SK-N-SH (cell line): ENCODE results near the gene ACP6. TPM values are rescaled to one million over a fixed set of nuclear protein-coding genes. Genes with fewer than 3 reads are reported as not detected.

Experiments used
- CTCF ChIA-PET: fragments of 300-600, 350-600 bp; formaldehyde crosslinking; extraction: SDS; loops from one replicate; lab custom pipeline; 2021; lab: Yijun Ruan, JAX
- POLR2A ChIA-PET: fragments of 350-600 bp; sonication (Branson Sonifier 250); formaldehyde crosslinking; extraction: SDS; loops from one replicate; lab custom pipeline; 2020; ENCODE audit warnings: antibody characterized with exemption, inconsistent platforms; lab: Yijun Ruan, JAX
- DNase-seq: peaks from one replicate; pipeline ENCODE4 v3.0.0; 2012
- H2AFZ ChIP-seq: fragments of 200-600 bp; sonication (generic); 2 replicates; pipeline ENCODE4 v1.8.1; 2016; ENCODE audit warnings: antibody characterized with exemption, mild to moderate bottlenecking, low read depth
- H3F3A ChIP-seq: fragments of 200-600 bp; sonication (generic); replicated peaks from 2 replicates; pipeline ENCODE3; 2016; ENCODE audit warnings: antibody characterized with exemption, mild to moderate bottlenecking; ENCODE audit not compliant: insufficient read depth
- H3K27ac ChIP-seq, 2 experiments: fragments of 200-500 bp in 1 of 2; fragments of 200-600 bp in 1 of 2; sonication (Bioruptor generic) in 1 of 2; sonication (generic), shearing (Covaris generic) in 1 of 2; 2 replicates each; pipeline versions ENCODE4 v1.5.1 to v1.6.1; 2014 to 2016; ENCODE audit warnings: low read depth in 2 of 2, inconsistent platforms in 1 of 2, low read length in 1 of 2, mild to moderate bottlenecking in 1 of 2, mixed read lengths in 1 of 2
- H3K27me3 ChIP-seq: fragments of 200-600 bp; sonication (generic), shearing (Covaris generic); 2 replicates; pipeline ENCODE4 v1.6.1; 2016; ENCODE audit warnings: mixed run types; ENCODE audit not compliant: insufficient read depth
- H3K36me3 ChIP-seq, 2 experiments: fragments of 200-500 bp in 1 of 2; fragments of 200-600 bp in 1 of 2; sonication (Bioruptor generic) in 1 of 2; sonication (generic) in 1 of 2; replicated peaks in 1 of 2; 2 replicates each; pipeline versions ENCODE3 to v1.5.1; 2014 to 2016; ENCODE audit warnings: low read length in 1 of 2, mild to moderate bottlenecking in 1 of 2; ENCODE audit not compliant: insufficient read depth in 2 of 2, control insufficient read depth in 1 of 2
- H3K4me1 ChIP-seq, 2 experiments: fragments of 200-500 bp in 1 of 2; fragments of 200-600 bp in 1 of 2; sonication (Bioruptor generic) in 1 of 2; sonication (generic), shearing (Covaris generic) in 1 of 2; 2 replicates each; pipeline versions ENCODE4 v1.5.1 to v1.6.1; 2014 to 2016; ENCODE audit warnings: low read depth in 1 of 2, low read length in 1 of 2, mixed run types in 1 of 2; ENCODE audit not compliant: insufficient read depth in 2 of 2, control insufficient read depth in 1 of 2
- H3K4me2 ChIP-seq: fragments of 200-600 bp; sonication (generic), shearing (Covaris generic); 2 replicates; pipeline ENCODE4 v1.6.1; 2017; ENCODE audit warnings: mixed run types
- H3K4me3 ChIP-seq, 2 experiments: fragments of 200-500 bp in 1 of 2; fragments of 200-600 bp in 1 of 2; sonication (Bioruptor generic) in 1 of 2; sonication (generic), shearing (Covaris generic) in 1 of 2; 2 replicates each; pipeline versions ENCODE4 v1.5.1 to v1.8.1; 2014 to 2016; ENCODE audit warnings: low read depth in 2 of 2, inconsistent platforms in 1 of 2, low read length in 1 of 2, mild to moderate bottlenecking in 1 of 2, mixed read lengths in 1 of 2, moderate library complexity in 1 of 2
- H3K79me2 ChIP-seq: fragments of 200-600 bp; sonication (generic); 2 replicates; pipeline ENCODE4 v1.8.1; 2017; ENCODE audit warnings: mild to moderate bottlenecking; ENCODE audit not compliant: insufficient read depth
- H3K9ac ChIP-seq: fragments of 200-600 bp; sonication (generic); 2 replicates; pipeline ENCODE4 v1.6.1; 2017; ENCODE audit warnings: mixed run types
- H3K9me2 ChIP-seq: fragments of 200-600 bp; sonication (generic); 2 replicates; pipeline ENCODE4 v1.6.1; 2017; ENCODE audit warnings: mixed run types
- H3K9me3 ChIP-seq: fragments of 200-600 bp; sonication (generic); 2 replicates; pipeline ENCODE4 v1.6.1; 2017; ENCODE audit warnings: mixed run types, mild to moderate bottlenecking, moderate library complexity
- H4K20me1 ChIP-seq: fragments of 200-600 bp; sonication (generic); 2 replicates; pipeline ENCODE4 v1.6.1; 2017; ENCODE audit warnings: mild to moderate bottlenecking, mixed run types; ENCODE audit not compliant: insufficient read depth
- CHD2 ChIP-seq: fragments of 150-350 bp; IDR thresholded peaks from 2 replicates; pipeline ENCODE4 v1.6.1; 2018; ENCODE audit warnings: low read length; ENCODE audit not compliant: partially characterized antibody
- ELF1 ChIP-seq: IDR thresholded peaks from 2 replicates; pipeline ENCODE4 v1.4.0; 2012
- FOXM1 ChIP-seq: IDR thresholded peaks from 2 replicates; pipeline ENCODE4 v1.4.0; 2012; ENCODE audit warnings: low read depth, mild to moderate bottlenecking
- MEF2A ChIP-seq: IDR thresholded peaks from 2 replicates; pipeline ENCODE4 v1.4.0; 2012; ENCODE audit warnings: low read depth, borderline replicate concordance
- MXI1 ChIP-seq: IDR thresholded peaks from 2 replicates; pipeline ENCODE4 v1.6.1; 2012; ENCODE audit warnings: mild to moderate bottlenecking, low read depth, low read length, improper control_type of control experiment
- POLR2AphosphoS5 ChIP-seq: IDR thresholded peaks from 2 replicates; pipeline ENCODE4 v1.6.1; 2012; ENCODE audit warnings: low read depth, low read length
- RXRA ChIP-seq: IDR thresholded peaks from 2 replicates; pipeline ENCODE4 v1.4.0; 2012; ENCODE audit warnings: low read depth, mild to moderate bottlenecking, borderline replicate concordance
- WGBS: methylation state at CpG from one replicate; pipeline ENCODE4 v1.1.6; 2017; ENCODE audit warnings: low lambda C conversion rate; 5-methylcytosine and 5-hydroxymethylcytosine counted together
- polyA plus RNA-seq, 3 experiments: library from polyadenylated mRNA; depleted of rRNA; stranded (reverse); fragments of >200 nt; gene quantifications; 2 replicates each; pipeline ENCODE4 v1.2.3, GENCODE V29; 2012
- TF ChIP-seq, protein P1 (sequence below): fragments of 200-600 bp; sonication (generic); IDR thresholded peaks from 2 replicates; pipeline ENCODE4 v1.6.1; 2017; ENCODE audit warnings: antibody characterized with exemption, mild to moderate bottlenecking, moderate library complexity
- TF ChIP-seq, protein P2 (sequence below): IDR thresholded peaks from 2 replicates; pipeline ENCODE4 v1.4.0; 2012; ENCODE audit warnings: low read depth
- TF ChIP-seq, protein P3 (sequence below): fragments of 150-350 bp; IDR thresholded peaks from 2 replicates; pipeline ENCODE4 v1.6.1; 2017; ENCODE audit warnings: antibody characterized with exemption, low read length, low read depth, borderline replicate concordance
- TF ChIP-seq, protein P4 (sequence below): IDR thresholded peaks from 2 replicates; pipeline ENCODE4; 2012
- TF ChIP-seq, protein P5 (sequence below): IDR thresholded peaks from 2 replicates; pipeline ENCODE4 v1.6.1; 2012; ENCODE audit warnings: mild to moderate bottlenecking, low read depth, low read length, moderate library complexity

Gene ACP6
- polyA plus RNA-seq, 1 of the 3 experiments (the other 2 are of a cell fraction), result 10.9 TPM

DNA sequence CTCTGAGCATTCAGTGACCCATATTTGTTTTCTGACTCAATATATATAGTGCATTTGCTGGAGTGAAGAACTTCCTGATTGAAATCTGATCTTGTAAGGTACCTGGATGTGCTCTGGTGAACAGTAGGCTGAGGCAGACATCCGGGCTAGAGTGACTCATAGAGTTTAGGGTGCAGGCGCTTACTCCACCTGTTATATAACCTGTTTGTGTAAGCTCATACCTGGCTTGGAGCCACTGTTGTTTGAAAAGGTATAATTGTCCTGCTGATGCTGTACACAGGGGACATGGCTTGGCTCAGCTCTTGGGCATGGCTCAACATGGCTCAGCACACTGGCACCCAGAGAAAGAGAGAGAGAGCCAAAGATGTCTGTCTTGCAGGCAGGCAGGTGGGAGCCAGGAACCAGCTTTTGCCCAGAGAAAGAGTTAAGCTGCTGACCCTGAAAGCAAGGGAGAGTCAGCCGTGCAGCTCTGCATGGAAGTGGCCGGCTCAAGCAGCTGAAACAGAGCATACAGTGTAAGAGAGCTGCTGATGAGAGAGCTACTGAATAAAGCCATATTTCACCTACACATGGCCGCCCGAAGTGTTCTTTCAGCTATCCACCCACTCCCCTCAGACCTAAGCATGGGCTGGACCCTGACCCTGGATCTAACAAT is 46.9 kb upstream of the ACP6 start:
- TF ChIP-seq, protein P1, sequence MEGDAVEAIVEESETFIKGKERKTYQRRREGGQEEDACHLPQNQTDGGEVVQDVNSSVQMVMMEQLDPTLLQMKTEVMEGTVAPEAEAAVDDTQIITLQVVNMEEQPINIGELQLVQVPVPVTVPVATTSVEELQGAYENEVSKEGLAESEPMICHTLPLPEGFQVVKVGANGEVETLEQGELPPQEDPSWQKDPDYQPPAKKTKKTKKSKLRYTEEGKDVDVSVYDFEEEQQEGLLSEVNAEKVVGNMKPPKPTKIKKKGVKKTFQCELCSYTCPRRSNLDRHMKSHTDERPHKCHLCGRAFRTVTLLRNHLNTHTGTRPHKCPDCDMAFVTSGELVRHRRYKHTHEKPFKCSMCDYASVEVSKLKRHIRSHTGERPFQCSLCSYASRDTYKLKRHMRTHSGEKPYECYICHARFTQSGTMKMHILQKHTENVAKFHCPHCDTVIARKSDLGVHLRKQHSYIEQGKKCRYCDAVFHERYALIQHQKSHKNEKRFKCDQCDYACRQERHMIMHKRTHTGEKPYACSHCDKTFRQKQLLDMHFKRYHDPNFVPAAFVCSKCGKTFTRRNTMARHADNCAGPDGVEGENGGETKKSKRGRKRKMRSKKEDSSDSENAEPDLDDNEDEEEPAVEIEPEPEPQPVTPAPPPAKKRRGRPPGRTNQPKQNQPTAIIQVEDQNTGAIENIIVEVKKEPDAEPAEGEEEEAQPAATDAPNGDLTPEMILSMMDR, result no peak
- TF ChIP-seq, protein P2, sequence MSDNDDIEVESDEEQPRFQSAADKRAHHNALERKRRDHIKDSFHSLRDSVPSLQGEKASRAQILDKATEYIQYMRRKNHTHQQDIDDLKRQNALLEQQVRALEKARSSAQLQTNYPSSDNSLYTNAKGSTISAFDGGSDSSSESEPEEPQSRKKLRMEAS, result no peak
- no peak for TF ChIP-seq MEF2A
- no peak for TF ChIP-seq FOXM1
- no peak for TF ChIP-seq ELF1
- TF ChIP-seq POLR2AphosphoS5, result no peak
- no peak for TF ChIP-seq RXRA
- TF ChIP-seq, protein P3, sequence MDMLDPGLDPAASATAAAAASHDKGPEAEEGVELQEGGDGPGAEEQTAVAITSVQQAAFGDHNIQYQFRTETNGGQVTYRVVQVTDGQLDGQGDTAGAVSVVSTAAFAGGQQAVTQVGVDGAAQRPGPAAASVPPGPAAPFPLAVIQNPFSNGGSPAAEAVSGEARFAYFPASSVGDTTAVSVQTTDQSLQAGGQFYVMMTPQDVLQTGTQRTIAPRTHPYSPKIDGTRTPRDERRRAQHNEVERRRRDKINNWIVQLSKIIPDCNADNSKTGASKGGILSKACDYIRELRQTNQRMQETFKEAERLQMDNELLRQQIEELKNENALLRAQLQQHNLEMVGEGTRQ, result no peak
- TF ChIP-seq CHD2, result no peak
- TF ChIP-seq, protein P4, sequence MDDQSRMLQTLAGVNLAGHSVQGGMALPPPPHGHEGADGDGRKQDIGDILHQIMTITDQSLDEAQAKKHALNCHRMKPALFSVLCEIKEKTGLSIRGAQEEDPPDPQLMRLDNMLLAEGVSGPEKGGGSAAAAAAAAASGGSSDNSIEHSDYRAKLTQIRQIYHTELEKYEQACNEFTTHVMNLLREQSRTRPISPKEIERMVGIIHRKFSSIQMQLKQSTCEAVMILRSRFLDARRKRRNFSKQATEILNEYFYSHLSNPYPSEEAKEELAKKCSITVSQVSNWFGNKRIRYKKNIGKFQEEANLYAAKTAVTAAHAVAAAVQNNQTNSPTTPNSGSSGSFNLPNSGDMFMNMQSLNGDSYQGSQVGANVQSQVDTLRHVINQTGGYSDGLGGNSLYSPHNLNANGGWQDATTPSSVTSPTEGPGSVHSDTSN, result no peak
- no peak for TF ChIP-seq MXI1
- TF ChIP-seq, protein P5, sequence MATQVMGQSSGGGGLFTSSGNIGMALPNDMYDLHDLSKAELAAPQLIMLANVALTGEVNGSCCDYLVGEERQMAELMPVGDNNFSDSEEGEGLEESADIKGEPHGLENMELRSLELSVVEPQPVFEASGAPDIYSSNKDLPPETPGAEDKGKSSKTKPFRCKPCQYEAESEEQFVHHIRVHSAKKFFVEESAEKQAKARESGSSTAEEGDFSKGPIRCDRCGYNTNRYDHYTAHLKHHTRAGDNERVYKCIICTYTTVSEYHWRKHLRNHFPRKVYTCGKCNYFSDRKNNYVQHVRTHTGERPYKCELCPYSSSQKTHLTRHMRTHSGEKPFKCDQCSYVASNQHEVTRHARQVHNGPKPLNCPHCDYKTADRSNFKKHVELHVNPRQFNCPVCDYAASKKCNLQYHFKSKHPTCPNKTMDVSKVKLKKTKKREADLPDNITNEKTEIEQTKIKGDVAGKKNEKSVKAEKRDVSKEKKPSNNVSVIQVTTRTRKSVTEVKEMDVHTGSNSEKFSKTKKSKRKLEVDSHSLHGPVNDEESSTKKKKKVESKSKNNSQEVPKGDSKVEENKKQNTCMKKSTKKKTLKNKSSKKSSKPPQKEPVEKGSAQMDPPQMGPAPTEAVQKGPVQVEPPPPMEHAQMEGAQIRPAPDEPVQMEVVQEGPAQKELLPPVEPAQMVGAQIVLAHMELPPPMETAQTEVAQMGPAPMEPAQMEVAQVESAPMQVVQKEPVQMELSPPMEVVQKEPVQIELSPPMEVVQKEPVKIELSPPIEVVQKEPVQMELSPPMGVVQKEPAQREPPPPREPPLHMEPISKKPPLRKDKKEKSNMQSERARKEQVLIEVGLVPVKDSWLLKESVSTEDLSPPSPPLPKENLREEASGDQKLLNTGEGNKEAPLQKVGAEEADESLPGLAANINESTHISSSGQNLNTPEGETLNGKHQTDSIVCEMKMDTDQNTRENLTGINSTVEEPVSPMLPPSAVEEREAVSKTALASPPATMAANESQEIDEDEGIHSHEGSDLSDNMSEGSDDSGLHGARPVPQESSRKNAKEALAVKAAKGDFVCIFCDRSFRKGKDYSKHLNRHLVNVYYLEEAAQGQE, result no peak
- ChIA-PET POLR2A (no interaction called here), CTCF (interaction anchor here (2.0 kb wide), 1 partner anchor 176 kb away, joined by 5 read pairs; no protein-coding TSS in a partner anchor)
- 15% methylated on average over 6 of the region's 6 CpGs for WGBS
- Histone ChIP-seq H3K4me2 (no peak overlapping the region), H3K27ac (no peak overlapping the region), H2AFZ (no peak overlapping the region), H3K4me1 (no peaks in the 10 kb centered on the region), H3F3A (no peaks in the 10 kb centered on the region), H3K79me2 (no peaks in the 10 kb centered on the region), H4K20me1 (no peaks in the 10 kb centered on the region), H3K4me3 (no peak overlapping the region), H3K9ac (no peak overlapping the region), H3K9me3 (no peaks in the 10 kb centered on the region), H3K36me3 (no peaks in the 10 kb centered on the region), H3K27me3 (peaks cover 10% of the 10 kb centered on the region), H3K9me2 (no peaks in the 10 kb centered on the region)
- no peak for DNase-seq
